HFFc6 (cell line): ENCODE data around the gene EML1. TPM values are rescaled to one million over a fixed set of nuclear protein-coding genes. Genes with fewer than 3 reads are reported as not detected.

Experiments used
- DNase-seq: peaks from one replicate; pipeline ENCODE4 v3.0.0-alpha.2; 2018
- H3K27ac Mint-ChIP-seq: 2 replicates; pipeline ENCODE4 v1.8.0; 2020; ENCODE audit warnings: mild to moderate bottlenecking, mixed read lengths
- H3K27me3 Mint-ChIP-seq: 2 replicates; pipeline ENCODE4 v1.8.0; 2021; ENCODE audit warnings: mild to moderate bottlenecking, moderate library complexity, mixed read lengths; ENCODE audit not compliant: insufficient read depth
- H3K36me3 Mint-ChIP-seq: 2 replicates; pipeline ENCODE4 v1.8.0; 2021; ENCODE audit warnings: low read depth, mixed read lengths
- H3K4me1 Mint-ChIP-seq: 2 replicates; pipeline ENCODE4 v1.8.0; 2020; ENCODE audit warnings: low read depth, mixed read lengths
- H3K4me3 Mint-ChIP-seq: 2 replicates; pipeline ENCODE4 v1.8.0; 2020; ENCODE audit warnings: mild to moderate bottlenecking, moderate library complexity, mixed read lengths
- H3K9me3 Mint-ChIP-seq: 2 replicates; pipeline ENCODE4 v1.8.0; 2020; ENCODE audit warnings: mild to moderate bottlenecking, mixed read lengths
- CTCF ChIP-seq: fragments of 200-600 bp; sonication (generic); IDR thresholded peaks from 2 replicates; pipeline ENCODE4 v1.5.0; 2021; ENCODE audit warnings: antibody characterized with exemption, mild to moderate bottlenecking
- total RNA-seq, 6 experiments: library from RNA; stranded (reverse); fragmentation: NEBNext Ultra II Directional; extraction: Animal tissue kit (Norgen Biotek cat#: 25700); gene quantifications; 2 replicates in 1 of 6; 3 replicates in 5 of 6; pipeline ENCODE4 v1.2.3, GENCODE V29; 2021

EML1 gene
- total RNA-seq, 6 experiments from 2014 or later, result 13.2 to 27.6 (median 22.2) TPM

GRCh38 chr14:99889268-99889667, 96.1 kb downstream of the EML1 start:
- no peak for TF ChIP-seq CTCF

DNA sequence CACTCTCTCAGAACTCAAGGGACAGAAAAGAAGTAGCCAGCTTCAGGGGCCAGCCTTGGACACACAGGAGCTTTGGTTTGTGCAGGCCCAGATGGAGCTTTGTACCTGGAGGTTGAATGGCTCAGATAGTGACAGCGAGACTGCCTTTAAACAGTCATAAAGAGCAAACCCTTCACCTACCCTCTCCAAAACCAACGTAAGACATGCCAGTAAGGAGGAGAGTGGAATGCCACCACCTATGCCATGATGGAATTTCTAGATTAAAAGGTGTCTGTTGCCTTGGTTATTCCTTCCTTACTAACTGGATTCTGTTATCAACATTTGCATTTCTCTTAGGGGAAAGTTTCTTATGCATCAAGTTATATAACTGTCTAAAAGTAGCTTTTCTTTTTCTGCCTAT, 98.1 kb downstream of the EML1 start:
- H3K27ac Mint-ChIP-seq, result no peak overlapping the region
- H3K4me3 Mint-ChIP-seq, result no peak overlapping the region
- H3K36me3 Mint-ChIP-seq, result no peaks in the 10 kb centered on the region
- peaks cover 2% of the 10 kb centered on the region for H3K27me3 Mint-ChIP-seq
- H3K4me1 Mint-ChIP-seq, result no peaks in the 10 kb centered on the region
- no peak for DNase-seq
- H3K9me3 Mint-ChIP-seq, result no peaks in the 10 kb centered on the region
- no peak for TF ChIP-seq CTCF

More at GRCh38 chr14:99889268-99889667, 96.1 kb downstream of the EML1 start:
- Mint-ChIP-seq H3K36me3 (no peaks in the 10 kb centered on the region), H3K9me3 (no peaks in the 10 kb centered on the region), H3K4me3 (no peak overlapping the region), H3K27me3 (peaks cover 2% of the 10 kb centered on the region), H3K27ac (no peak overlapping the region), H3K4me1 (no peaks in the 10 kb centered on the region)
- DNase-seq, result no peak

- H3K36me3 Mint-ChIP-seq, result no peaks in the 10 kb centered on the region
- no peak for TF ChIP-seq CTCF
- no peaks in the 10 kb centered on the region for H3K9me3 Mint-ChIP-seq
- no peak for DNase-seq
- H3K27ac Mint-ChIP-seq, result no peak overlapping the region
- H3K4me3 Mint-ChIP-seq, result no peak overlapping the region
- H3K27me3 Mint-ChIP-seq, result peaks cover 2% of the 10 kb centered on the region
- no peaks in the 10 kb centered on the region for H3K4me1 Mint-ChIP-seq
Measured at GRCh38 chr14:99891900-99892299, 98.7 kb downstream of the EML1 start.

- H3K27me3 Mint-ChIP-seq, result peaks cover 2% of the 10 kb centered on the region
- H3K4me1 Mint-ChIP-seq, result no peaks in the 10 kb centered on the region
- TF ChIP-seq CTCF, result no peak
- H3K4me3 Mint-ChIP-seq, result no peak overlapping the region
- no peaks in the 10 kb centered on the region for H3K36me3 Mint-ChIP-seq
- H3K9me3 Mint-ChIP-seq, result no peaks in the 10 kb centered on the region
- DNase-seq, result no peak
- no peak overlapping the region for H3K27ac Mint-ChIP-seq
Measured at GRCh38 chr14:99892406-99892805, 99.2 kb downstream of the EML1 start.

DNA sequence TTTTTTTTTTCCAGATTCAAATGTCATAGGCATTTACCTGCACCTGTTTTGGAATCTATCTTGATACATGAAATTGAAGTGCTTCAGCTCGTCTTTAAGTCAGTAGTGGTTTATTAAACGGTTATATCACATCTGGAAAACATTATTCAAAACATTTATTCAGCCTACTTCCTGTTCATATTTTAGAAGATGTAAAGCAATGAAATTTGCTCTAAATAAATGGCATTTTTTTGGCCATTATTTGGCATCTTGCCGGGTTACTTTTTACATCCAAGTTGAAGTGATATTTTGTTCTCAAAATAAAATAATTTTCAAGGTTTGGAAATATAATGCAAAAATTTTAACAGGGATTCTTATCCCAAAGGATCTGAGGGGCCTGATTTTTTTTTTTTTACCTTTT, 103.1 kb downstream of the EML1 start:
- peaks cover 4% of the 10 kb centered on the region; the same call in 1 of the 2 replicates for H3K36me3 Mint-ChIP-seq
- peaks cover 2% of the 10 kb centered on the region; the same call in 1 of the 2 replicates for H3K27me3 Mint-ChIP-seq
- TF ChIP-seq CTCF, result no peak
- no peak overlapping the region for H3K4me3 Mint-ChIP-seq
- DNase-seq, result no peak
- no peak overlapping the region for H3K27ac Mint-ChIP-seq
- no peaks in the 10 kb centered on the region for H3K9me3 Mint-ChIP-seq
- no peaks in the 10 kb centered on the region for H3K4me1 Mint-ChIP-seq
